CD4-positive, CD25-positive, alpha-beta regulatory T cell (primary cell): ENCODE results near the gene ANGPTL8. TPM values are rescaled to one million over a fixed set of nuclear protein-coding genes. Genes with fewer than 3 reads are reported as not detected.

Experiments
- ATAC-seq, 2 donors: fragments of 150-1000 bp; cut with Tn5 transposase; one replicate each; pipeline ENCODE4 v1.10.0; 2021; ENCODE audit warnings: low read depth in 2 of 2, moderate number of reproducible peaks in 2 of 2, moderate library complexity in 1 of 2
- DNase-seq, 3 donors: peaks; one replicate each; pipeline versions ENCODE4 v3.0.0 to v3.0.0-alpha.2; 2012 to 2022; ENCODE audit warnings: mixed read lengths in 1 of 3
- H3K27ac ChIP-seq: one replicate; pipeline ENCODE4 v1.7.0; 2013; ENCODE audit warnings: mild to moderate bottlenecking, low read length; ENCODE audit not compliant: insufficient read depth, poor library complexity, severe bottlenecking
- H3K27me3 ChIP-seq: one replicate; pipeline ENCODE4 v1.7.0; 2013; ENCODE audit warnings: low read length; ENCODE audit not compliant: control insufficient read depth, insufficient read depth
- H3K36me3 ChIP-seq: one replicate; pipeline ENCODE4 v1.7.0; 2013; ENCODE audit warnings: mild to moderate bottlenecking, low read length, moderate library complexity; ENCODE audit not compliant: control insufficient read depth, insufficient read depth
- H3K4me1 ChIP-seq: 2 replicates; pipeline ENCODE4 v1.7.0; 2013; ENCODE audit warnings: mild to moderate bottlenecking, low read length; ENCODE audit not compliant: insufficient read depth, control insufficient read depth, poor library complexity, severe bottlenecking
- H3K4me3 ChIP-seq: one replicate; pipeline ENCODE4 v1.7.0; 2013; ENCODE audit warnings: low read depth, mild to moderate bottlenecking, low read length, moderate library complexity
- H3K9me3 ChIP-seq, 2 experiments: 1 replicate in 1 of 2; 2 replicates in 1 of 2; pipeline ENCODE4 v1.7.0; 2013; ENCODE audit warnings: low read length in 2 of 2, mild to moderate bottlenecking in 1 of 2, moderate library complexity in 1 of 2; ENCODE audit not compliant: control insufficient read depth in 2 of 2
- H3K27ac Mint-ChIP-seq, 3 donors: one replicate each; pipeline ENCODE4 v1.8.0; 2020 to 2022; ENCODE audit warnings: mild to moderate bottlenecking in 3 of 3, mixed read lengths in 3 of 3, moderate library complexity in 2 of 3
- H3K27me3 Mint-ChIP-seq: one replicate; pipeline ENCODE4 v1.8.0; 2022; ENCODE audit warnings: mild to moderate bottlenecking, mixed read lengths
- H3K36me3 Mint-ChIP-seq: one replicate; pipeline ENCODE4 v1.8.0; 2020; ENCODE audit warnings: mixed read lengths
- H3K4me1 Mint-ChIP-seq, 4 donors: one replicate each; pipeline ENCODE4 v1.8.0; 2020 to 2022; ENCODE audit warnings: mixed read lengths in 4 of 4, mild to moderate bottlenecking in 1 of 4
- H3K4me3 Mint-ChIP-seq, 4 donors: one replicate each; pipeline ENCODE4 v1.8.0; 2020 to 2022; ENCODE audit warnings: mild to moderate bottlenecking in 4 of 4, mixed read lengths in 4 of 4, moderate library complexity in 3 of 4
- H3K9me3 Mint-ChIP-seq, 7 donors: one replicate each; pipeline ENCODE4 v1.8.0; 2020 to 2022; ENCODE audit warnings: mixed read lengths in 7 of 7, mild to moderate bottlenecking in 3 of 7, moderate library complexity in 2 of 7
- polyA plus RNA-seq, 4 donors: library from polyadenylated mRNA; unstranded; fragments of 300-500 nt; fragmentation: Illumina TruSeq; gene quantifications; one replicate each; pipeline ENCODE4 v1.2.3, GENCODE V29; 2021
- total RNA-seq: library from RNA; stranded (reverse); gene quantifications from one replicate; pipeline ENCODE4 v1.2.3, GENCODE V29; 2022

ANGPTL8 gene
- total and polyA plus RNA-seq, 5 donors from 2014 or later = not detected

- Mint-ChIP-seq H3K4me1 (peaks cover 0 to 8% (median 3%) of the 10 kb centered on the region in 4 donors), H3K36me3 (no peaks in the 10 kb centered on the region), H3K9me3 (peaks cover 0 to 11% (median 0%) of the 10 kb centered on the region in 7 donors), H3K27ac (peak overlapping the region in 2 of 3 donors; percentile 31 to 43), H3K27me3 (no peaks in the 10 kb centered on the region), H3K4me3 (peak overlapping the region in 1 of 4 donors; percentile 9)
- no peak overlapping the region for H3K4me3 ChIP-seq
- H3K4me1 ChIP-seq = no peaks in the 10 kb centered on the region
- peaks cover 6 to 14% of the 10 kb centered on the region in 2 experiments for H3K9me3 ChIP-seq
- H3K36me3 ChIP-seq = no peaks in the 10 kb centered on the region
- ATAC-seq = peak; percentile 86 to 92
- H3K27ac ChIP-seq = no peak overlapping the region
- H3K27me3 ChIP-seq = no peaks in the 10 kb centered on the region
- DNase-seq = peak; percentile 68 to 76 (median 72)
Measured at GRCh38 chr19:11242864-11243797, 3.7 kb downstream of the ANGPTL8 start.

GRCh38 chr19:11243798-11244169 is 4.4 kb downstream of the ANGPTL8 start:
- Histone ChIP-seq H3K27me3 (no peaks in the 10 kb centered on the region), H3K9me3 (peaks cover 3 to 8% of the 10 kb centered on the region in 2 experiments), H3K36me3 (no peaks in the 10 kb centered on the region), H3K4me1 (no peaks in the 10 kb centered on the region), H3K4me3 (no peak overlapping the region), H3K27ac (no peak overlapping the region)
- H3K36me3 Mint-ChIP-seq = no peaks in the 10 kb centered on the region
- H3K27ac Mint-ChIP-seq = peak overlapping the region in 2 of 3 donors; percentile 31 to 43
- H3K4me1 Mint-ChIP-seq = peaks cover 0 to 8% (median 3%) of the 10 kb centered on the region in 4 donors
- DNase-seq = no peak
- no peak overlapping the region for H3K4me3 Mint-ChIP-seq
- no peaks in the 10 kb centered on the region for H3K27me3 Mint-ChIP-seq
- ATAC-seq = no peak
- H3K9me3 Mint-ChIP-seq = peaks cover 0 to 6% (median 0%) of the 10 kb centered on the region in 7 donors

- no peaks in the 10 kb centered on the region for H3K27me3 ChIP-seq
- H3K36me3 Mint-ChIP-seq = no peaks in the 10 kb centered on the region
- H3K4me3 ChIP-seq = no peak overlapping the region
- no peaks in the 10 kb centered on the region for H3K4me1 ChIP-seq
- no peaks in the 10 kb centered on the region for H3K36me3 ChIP-seq
- DNase-seq (no peak), ATAC-seq (no peak)
- peaks cover 0 to 2% (median 0%) of the 10 kb centered on the region in 7 donors for H3K9me3 Mint-ChIP-seq
- H3K9me3 ChIP-seq = no peaks in the 10 kb centered on the region
- H3K27ac Mint-ChIP-seq = no peak overlapping the region
- H3K27me3 Mint-ChIP-seq = no peaks in the 10 kb centered on the region
- H3K4me3 Mint-ChIP-seq = no peak overlapping the region
- peaks cover 0 to 8% (median 3%) of the 10 kb centered on the region in 4 donors for H3K4me1 Mint-ChIP-seq
- H3K27ac ChIP-seq = no peak overlapping the region
Measured at GRCh38 chr19:11244846-11245589, 5.6 kb downstream of the ANGPTL8 start.

- no peak for DNase-seq
Measured at GRCh38 chr19:11246941-11247340, 7.5 kb downstream of the ANGPTL8 start.

GRCh38 chr19:11247391-11247790 is 8.0 kb downstream of the ANGPTL8 start:
- Histone ChIP-seq H3K4me3 (no peak overlapping the region), H3K27me3 (no peaks in the 10 kb centered on the region), H3K27ac (no peak overlapping the region), H3K4me1 (no peaks in the 10 kb centered on the region), H3K9me3 (no peaks in the 10 kb centered on the region), H3K36me3 (no peaks in the 10 kb centered on the region)
- Mint-ChIP-seq H3K4me1 (peaks cover 0 to 8% (median 3%) of the 10 kb centered on the region in 4 donors), H3K36me3 (no peaks in the 10 kb centered on the region), H3K9me3 (peaks cover 0 to 2% (median 0%) of the 10 kb centered on the region in 7 donors), H3K27me3 (no peaks in the 10 kb centered on the region), H3K4me3 (no peak overlapping the region), H3K27ac (no peak overlapping the region)
- ATAC-seq (no peak), DNase-seq (no peak)

More at GRCh38 chr19:11246941-11247340, 7.5 kb downstream of the ANGPTL8 start:
- Histone ChIP-seq H3K36me3 (no peaks in the 10 kb centered on the region), H3K27ac (no peak overlapping the region), H3K4me3 (no peak overlapping the region), H3K27me3 (no peaks in the 10 kb centered on the region), H3K9me3 (no peaks in the 10 kb centered on the region), H3K4me1 (no peaks in the 10 kb centered on the region)
- Mint-ChIP-seq H3K9me3 (peaks cover 0 to 2% (median 0%) of the 10 kb centered on the region in 7 donors), H3K27ac (no peak overlapping the region), H3K36me3 (no peaks in the 10 kb centered on the region), H3K27me3 (no peaks in the 10 kb centered on the region), H3K4me1 (peaks cover 0 to 8% (median 3%) of the 10 kb centered on the region in 4 donors), H3K4me3 (no peak overlapping the region)
- no peak for ATAC-seq

GRCh38 chr19:11247934-11248333 is 8.5 kb downstream of the ANGPTL8 start:
- ATAC-seq (no peak), DNase-seq (no peak)
- Histone ChIP-seq H3K4me1 (no peaks in the 10 kb centered on the region), H3K27ac (no peak overlapping the region), H3K36me3 (no peaks in the 10 kb centered on the region), H3K27me3 (no peaks in the 10 kb centered on the region), H3K9me3 (no peaks in the 10 kb centered on the region), H3K4me3 (no peak overlapping the region)
- Mint-ChIP-seq H3K9me3 (no peaks in the 10 kb centered on the region), H3K27ac (no peak overlapping the region), H3K4me1 (peaks cover 0 to 8% (median 3%) of the 10 kb centered on the region in 4 donors), H3K36me3 (no peaks in the 10 kb centered on the region), H3K27me3 (no peaks in the 10 kb centered on the region), H3K4me3 (no peak overlapping the region)

GRCh38 chr19:11248852-11249251 is 9.4 kb downstream of the ANGPTL8 start:
- Mint-ChIP-seq H3K4me3 (no peak overlapping the region), H3K27me3 (no peaks in the 10 kb centered on the region), H3K27ac (no peak overlapping the region)

More at GRCh38 chr19:11248852-11249251, 9.4 kb downstream of the ANGPTL8 start:
- no peak for DNase-seq
- no peak for ATAC-seq
- Histone ChIP-seq H3K4me1 (no peaks in the 10 kb centered on the region), H3K9me3 (no peaks in the 10 kb centered on the region), H3K27me3 (no peaks in the 10 kb centered on the region), H3K27ac (no peak overlapping the region), H3K36me3 (no peaks in the 10 kb centered on the region), H3K4me3 (no peak overlapping the region)
- no peaks in the 10 kb centered on the region for H3K9me3 Mint-ChIP-seq
- peaks cover 0 to under 1% (median 0%) of the 10 kb centered on the region in 4 donors for H3K4me1 Mint-ChIP-seq
- H3K36me3 Mint-ChIP-seq = no peaks in the 10 kb centered on the region
